Measurements from ENCODE around the gene SOX11. TPM values are rescaled to one million over a fixed set of nuclear protein-coding genes. Genes with fewer than 3 reads are reported as not detected.
"Not testable (repeated sequence)": the region's sequence is repeated elsewhere in the genome, so short reads cannot be mapped to it uniquely, and the experiment has no call there.

The SOX11 gene
- total RNA-seq, 1 donor from 2014 or later, result not detected

DNA sequence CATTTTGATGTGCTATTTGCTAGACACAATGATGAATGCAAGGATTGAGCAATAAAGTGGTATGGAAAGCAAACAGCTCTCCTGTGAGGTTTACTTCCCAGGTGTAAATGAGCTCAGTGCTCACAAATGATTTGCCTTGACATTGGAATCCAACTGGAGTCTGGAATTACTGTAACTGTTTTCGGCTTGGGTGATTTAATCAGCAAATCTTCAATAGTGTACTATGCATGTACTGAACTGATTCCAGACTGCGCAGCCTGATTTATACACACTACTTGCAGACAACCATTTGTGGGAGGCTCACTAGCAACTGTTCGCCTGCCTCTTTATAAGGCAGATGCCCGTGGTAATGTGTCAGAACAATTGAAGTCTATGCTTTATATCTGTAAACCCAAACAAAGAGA lies 27.9 kb upstream of the SOX11 start:
- ATAC-seq (ENCODE audit: low read depth), result no peak
- Mint-ChIP-seq H3K27me3 (no peaks in the 10 kb centered on the region), H3K4me1 (no peaks in the 10 kb centered on the region), H3K9me3 (no peaks in the 10 kb centered on the region), H3K4me3 (no peak overlapping the region), H3K36me3 (ENCODE audit: low read depth) (no peaks in the 10 kb centered on the region), H3K27ac (no peak overlapping the region)
- ChIA-PET CTCF (no interaction called here), POLR2A (no interaction called here)
- TF ChIP-seq, protein P1, sequence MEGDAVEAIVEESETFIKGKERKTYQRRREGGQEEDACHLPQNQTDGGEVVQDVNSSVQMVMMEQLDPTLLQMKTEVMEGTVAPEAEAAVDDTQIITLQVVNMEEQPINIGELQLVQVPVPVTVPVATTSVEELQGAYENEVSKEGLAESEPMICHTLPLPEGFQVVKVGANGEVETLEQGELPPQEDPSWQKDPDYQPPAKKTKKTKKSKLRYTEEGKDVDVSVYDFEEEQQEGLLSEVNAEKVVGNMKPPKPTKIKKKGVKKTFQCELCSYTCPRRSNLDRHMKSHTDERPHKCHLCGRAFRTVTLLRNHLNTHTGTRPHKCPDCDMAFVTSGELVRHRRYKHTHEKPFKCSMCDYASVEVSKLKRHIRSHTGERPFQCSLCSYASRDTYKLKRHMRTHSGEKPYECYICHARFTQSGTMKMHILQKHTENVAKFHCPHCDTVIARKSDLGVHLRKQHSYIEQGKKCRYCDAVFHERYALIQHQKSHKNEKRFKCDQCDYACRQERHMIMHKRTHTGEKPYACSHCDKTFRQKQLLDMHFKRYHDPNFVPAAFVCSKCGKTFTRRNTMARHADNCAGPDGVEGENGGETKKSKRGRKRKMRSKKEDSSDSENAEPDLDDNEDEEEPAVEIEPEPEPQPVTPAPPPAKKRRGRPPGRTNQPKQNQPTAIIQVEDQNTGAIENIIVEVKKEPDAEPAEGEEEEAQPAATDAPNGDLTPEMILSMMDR (IDR thresholded peaks at IDR 0.05), result no peak
- no peak for DNase-seq
- intact Hi-C loops (cut with micrococcal nuclease), result no loop called here

DNA sequence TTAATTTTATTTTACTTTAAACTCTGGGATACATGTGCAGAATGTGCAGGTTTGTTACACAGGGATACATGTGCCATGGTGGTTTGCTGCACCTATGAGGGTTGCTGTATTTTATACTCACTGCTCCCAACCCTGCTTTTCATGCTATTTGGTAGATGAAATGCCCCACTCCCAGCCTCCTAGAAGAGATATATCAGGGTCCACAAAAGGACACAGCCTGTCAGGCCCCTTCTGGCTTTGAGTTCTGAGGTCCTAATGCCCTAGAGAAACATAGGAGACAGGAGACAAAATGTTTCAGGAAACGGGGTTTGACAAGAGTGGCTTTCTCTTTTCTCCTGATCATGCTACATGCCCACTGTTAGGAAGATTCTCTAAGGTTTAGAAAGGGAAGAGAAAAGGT lies 27.1 kb upstream of the SOX11 start:
- POLR2A ChIA-PET, result no interaction called here
- H3K9me3 Mint-ChIP-seq, result no peaks in the 10 kb centered on the region
- H3K27ac Mint-ChIP-seq, result no peak overlapping the region
- CTCF ChIA-PET, result no interaction called here
- H3K36me3 Mint-ChIP-seq (ENCODE audit: low read depth), result no peaks in the 10 kb centered on the region
- TF ChIP-seq, protein P1 (IDR thresholded peaks at IDR 0.05), result no peak
- H3K4me1 Mint-ChIP-seq, result no peaks in the 10 kb centered on the region
- no peak overlapping the region for H3K4me3 Mint-ChIP-seq
- no peaks in the 10 kb centered on the region for H3K27me3 Mint-ChIP-seq
- no peak for DNase-seq
- ATAC-seq (ENCODE audit: low read depth), result no peak
- intact Hi-C loops (cut with micrococcal nuclease), result no loop called here

DNA sequence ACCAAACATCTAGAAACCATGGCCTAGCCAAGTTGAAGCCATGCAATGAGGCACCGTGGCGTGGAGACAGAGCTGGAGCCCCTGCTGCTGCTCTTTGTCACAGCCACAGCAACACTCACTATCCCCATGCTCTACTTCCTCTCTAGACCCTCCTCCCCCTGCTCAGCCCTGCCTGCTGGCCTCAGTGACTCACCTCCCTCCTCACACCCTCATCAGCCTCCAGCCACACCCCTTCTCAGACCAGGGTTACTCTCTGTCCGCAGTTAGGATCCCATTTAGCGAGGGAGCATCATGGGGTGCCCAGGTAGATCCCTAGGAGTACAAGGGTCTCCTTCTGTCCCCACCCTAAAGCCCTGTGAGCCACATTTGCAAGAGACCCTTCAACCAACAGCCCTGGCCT lies 25.4 kb upstream of the SOX11 start:
- Mint-ChIP-seq H3K27ac (no peak overlapping the region), H3K36me3 (ENCODE audit: low read depth) (no peaks in the 10 kb centered on the region), H3K27me3 (no peaks in the 10 kb centered on the region), H3K4me3 (no peak overlapping the region), H3K9me3 (no peaks in the 10 kb centered on the region), H3K4me1 (no peaks in the 10 kb centered on the region)
- TF ChIP-seq, protein P1 (IDR thresholded peaks at IDR 0.05), result no peak
- CTCF ChIA-PET, result no interaction called here
- POLR2A ChIA-PET, result no interaction called here
- no peak for DNase-seq
- no peak for ATAC-seq (ENCODE audit: low read depth)
- intact Hi-C loops (cut with micrococcal nuclease), result no loop called here

DNA sequence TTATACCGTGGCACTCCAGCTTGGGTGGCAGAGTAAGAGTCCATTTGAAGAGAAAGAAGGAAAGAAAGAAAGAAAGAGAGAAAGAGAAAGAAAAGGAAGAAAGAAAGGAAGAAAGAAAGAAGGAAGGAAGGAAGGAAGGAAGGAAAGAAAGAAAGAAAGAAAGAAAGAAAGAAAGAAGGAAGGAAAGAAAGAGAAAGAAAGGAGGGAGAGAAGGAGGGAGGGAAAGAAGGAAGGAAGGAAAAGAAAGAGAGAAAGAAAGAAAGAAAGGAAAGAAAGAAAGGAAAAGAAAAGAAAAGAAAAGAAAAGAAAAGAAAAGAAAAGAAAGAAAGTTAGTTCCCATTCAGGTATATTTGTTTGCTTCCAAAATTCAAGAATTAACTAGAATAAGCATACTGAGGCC lies 24.5 kb upstream of the SOX11 start:
- H3K9me3 Mint-ChIP-seq; ATAC-seq (ENCODE audit: low read depth); H3K4me1 Mint-ChIP-seq; H3K27me3 Mint-ChIP-seq; H3K27ac Mint-ChIP-seq; H3K36me3 Mint-ChIP-seq (ENCODE audit: low read depth); DNase-seq; POLR2A ChIA-PET; CTCF ChIA-PET; H3K4me3 Mint-ChIP-seq; intact Hi-C loops (cut with micrococcal nuclease): not testable (repeated sequence)

DNA sequence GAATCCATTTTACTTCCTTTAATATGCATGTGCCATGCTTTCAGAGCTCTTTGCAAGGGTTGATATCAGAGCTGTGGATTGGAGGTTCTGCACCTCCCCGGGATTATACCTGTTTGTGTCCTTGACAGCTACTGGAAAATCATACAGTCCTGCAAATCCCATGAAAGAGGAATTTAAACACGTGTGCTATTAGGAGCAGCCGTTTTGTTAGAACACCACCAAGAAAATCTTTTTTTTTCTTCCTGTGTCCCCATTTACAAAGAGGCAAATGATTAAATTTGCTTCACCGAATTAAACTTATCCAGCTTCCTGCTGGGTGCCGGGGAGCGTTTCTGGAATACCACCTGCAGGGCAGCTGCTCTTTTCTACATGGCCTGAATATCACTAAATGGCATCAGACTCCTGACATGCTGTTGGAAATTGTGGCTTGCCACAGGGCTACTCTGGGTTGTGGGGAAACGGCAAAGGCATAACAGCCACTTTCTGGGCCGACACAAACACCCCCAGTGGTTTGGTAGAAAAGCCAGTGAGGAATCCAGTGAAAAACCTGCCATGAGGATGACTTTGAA lies 23.4 kb upstream of the SOX11 start:
- ATAC-seq (ENCODE audit: low read depth), result no peak
- Mint-ChIP-seq H3K4me1 (no peaks in the 10 kb centered on the region), H3K36me3 (ENCODE audit: low read depth) (no peaks in the 10 kb centered on the region), H3K27ac (no peak overlapping the region), H3K9me3 (no peaks in the 10 kb centered on the region), H3K27me3 (peaks cover 10% of the 10 kb centered on the region), H3K4me3 (no peak overlapping the region)
- TF ChIP-seq, protein P1 (IDR thresholded peaks at IDR 0.05), result no peak
- ChIA-PET CTCF (no interaction called here), POLR2A (no interaction called here)
- no peak for DNase-seq
- intact Hi-C loops (cut with micrococcal nuclease), result no loop called here

DNA sequence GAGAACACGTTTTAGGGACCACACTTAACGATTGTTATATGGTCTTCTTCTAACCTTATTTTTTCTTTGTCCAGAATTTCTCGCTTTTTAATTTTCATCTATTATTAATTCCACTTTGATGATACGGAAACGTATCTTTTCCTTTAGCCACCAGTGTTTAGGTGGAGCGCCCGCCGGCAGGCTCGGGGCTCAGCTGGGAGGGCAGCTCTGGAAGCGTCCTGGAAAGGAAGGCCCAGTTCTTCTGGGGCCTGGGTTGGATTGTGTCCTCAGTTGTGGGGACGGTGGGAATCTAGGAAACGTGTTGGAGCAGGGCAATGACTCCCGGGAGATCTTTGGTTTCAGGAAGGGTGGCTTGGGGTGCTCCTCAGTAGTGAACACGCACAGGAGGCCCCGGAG lies 19.4 kb upstream of the SOX11 start:
- ChIA-PET CTCF (no interaction called here), POLR2A (no interaction called here)
- DNase-seq (no peak), ATAC-seq (ENCODE audit: low read depth) (no peak)
- TF ChIP-seq, protein P1 (IDR thresholded peaks at IDR 0.05), result no peak
- Mint-ChIP-seq H3K27me3 (peaks cover 21% of the 10 kb centered on the region), H3K4me3 (no peak overlapping the region), H3K9me3 (no peaks in the 10 kb centered on the region), H3K36me3 (ENCODE audit: low read depth) (no peaks in the 10 kb centered on the region), H3K4me1 (no peaks in the 10 kb centered on the region), H3K27ac (no peak overlapping the region)
- intact Hi-C loops (cut with micrococcal nuclease), result no loop called here
